NCI-H2196 (cell line): ENCODE results near the gene CHST2.

Experiments used
- DNase-seq: peaks from one replicate; lab custom pipeline; 2025; ENCODE audit not compliant: unreplicated experiment; lab: John Stamatoyannopoulos, UW

CHST2 gene

DNA sequence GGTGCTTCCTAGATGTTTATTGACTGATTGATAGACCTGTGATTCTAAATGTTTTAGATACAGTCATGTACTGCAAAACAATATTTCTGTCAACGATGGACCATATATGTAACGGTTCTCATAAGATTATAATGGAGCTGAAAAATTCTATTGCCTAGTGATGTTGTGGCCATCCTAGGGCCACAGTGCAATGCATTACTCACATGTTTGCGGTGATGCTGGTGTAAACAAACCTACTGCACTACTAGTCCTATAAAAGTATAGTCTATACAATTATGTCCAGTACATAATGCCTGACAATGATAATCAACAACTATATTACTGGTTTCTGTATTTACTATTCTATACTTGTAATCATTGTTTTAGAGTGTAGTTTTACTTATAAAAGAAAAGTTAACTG lies 46.8 kb downstream of the CHST2 start:
- no peak for DNase-seq

DNA sequence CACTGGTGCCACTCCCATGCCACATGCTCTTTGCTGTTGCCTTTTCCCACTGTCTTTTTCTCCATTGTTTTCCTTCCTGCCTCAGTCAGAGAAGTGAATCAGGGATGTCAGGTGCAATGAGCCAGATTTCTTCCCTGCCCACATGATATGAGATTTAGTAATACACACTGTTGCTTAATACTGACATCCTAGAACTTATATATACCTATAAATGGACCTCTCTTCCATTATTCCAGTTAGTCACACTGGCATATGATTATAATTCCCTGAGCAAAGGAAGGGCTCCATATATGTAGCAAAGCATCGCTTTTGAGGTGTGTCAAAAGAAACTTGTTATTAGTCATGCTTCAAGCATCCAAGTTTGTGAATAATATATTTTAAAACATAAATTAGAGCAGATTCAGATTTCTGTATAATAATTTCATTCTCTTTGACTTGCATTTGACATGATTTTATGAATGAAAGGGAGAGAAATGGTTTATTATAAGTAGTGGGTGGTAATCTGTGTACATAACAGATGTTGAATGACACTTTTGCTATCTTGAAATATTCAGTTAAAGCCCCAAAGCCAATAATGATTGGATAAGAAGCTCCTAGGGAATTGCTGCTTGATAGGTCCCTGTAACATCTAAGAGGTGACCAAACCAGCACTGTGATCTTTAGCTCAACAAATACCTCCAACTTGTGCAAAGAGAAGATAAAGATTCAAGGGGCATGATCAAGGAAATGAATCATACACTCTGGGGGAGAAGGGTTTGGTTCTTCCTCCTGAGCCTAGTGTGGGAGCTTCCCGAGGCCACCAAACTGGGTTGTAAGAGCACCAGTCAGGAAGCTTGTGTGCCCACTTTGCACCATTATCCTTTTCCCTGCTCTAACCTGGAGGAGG lies 48.6 kb downstream of the CHST2 start:
- DNase-seq, result no peak

DNA sequence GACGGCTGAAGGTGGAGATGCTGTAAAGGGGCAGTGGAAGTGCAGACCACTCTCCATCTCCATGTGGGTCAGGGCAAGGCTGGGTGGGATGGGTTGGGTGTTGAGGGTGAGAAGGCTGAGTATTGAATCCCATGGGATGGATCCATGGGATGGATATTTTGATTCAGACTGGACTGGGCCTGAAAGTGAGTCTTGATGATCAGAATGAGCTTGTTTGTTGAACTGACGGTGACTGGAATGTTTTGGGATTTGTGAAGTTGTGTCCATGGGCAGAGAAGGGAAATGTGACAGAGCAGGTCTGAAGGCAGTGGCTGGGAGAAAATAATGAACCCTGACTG lies 49.3 kb downstream of the CHST2 start:
- DNase-seq, result no peak

DNA sequence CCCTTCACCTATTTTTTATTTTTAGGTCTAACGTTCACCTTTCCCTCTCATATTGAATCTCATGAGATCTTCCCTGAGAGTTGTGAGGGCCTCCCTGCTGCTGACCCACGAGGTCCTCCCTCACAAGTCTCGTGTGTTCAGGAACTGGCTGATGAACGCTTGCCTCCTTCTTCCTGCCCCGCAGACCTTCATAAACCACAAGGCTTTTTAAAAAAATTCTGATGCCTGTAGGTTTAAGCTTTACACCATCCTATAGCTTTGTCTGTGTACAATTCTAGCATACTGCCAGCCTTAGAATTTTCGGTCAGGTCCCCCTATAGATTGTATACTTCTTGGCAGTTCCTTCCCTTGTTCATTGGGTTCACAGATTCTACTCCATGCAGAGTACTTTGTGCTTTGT lies 50.5 kb downstream of the CHST2 start:
- DNase-seq, result no peak

DNA sequence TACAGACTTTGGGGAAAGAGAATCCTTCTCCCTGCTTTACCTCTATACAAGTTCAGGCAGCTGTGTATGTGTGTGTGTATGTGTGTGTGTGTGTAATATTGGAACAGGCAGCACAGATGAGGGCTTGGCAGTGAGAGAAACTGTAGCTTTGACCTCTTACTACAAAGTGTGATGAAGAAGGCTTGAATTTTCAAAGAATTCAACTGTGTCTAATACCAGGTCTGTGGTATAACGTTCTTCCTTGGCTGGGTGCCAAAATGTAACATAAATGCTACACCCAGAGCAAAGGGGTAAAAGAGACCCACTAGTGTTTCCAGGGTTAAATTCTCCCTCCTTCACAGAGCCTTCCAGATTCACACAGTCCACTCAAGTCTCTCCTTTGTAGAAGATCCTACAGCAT lies 51.1 kb downstream of the CHST2 start:
- no peak for DNase-seq

DNA sequence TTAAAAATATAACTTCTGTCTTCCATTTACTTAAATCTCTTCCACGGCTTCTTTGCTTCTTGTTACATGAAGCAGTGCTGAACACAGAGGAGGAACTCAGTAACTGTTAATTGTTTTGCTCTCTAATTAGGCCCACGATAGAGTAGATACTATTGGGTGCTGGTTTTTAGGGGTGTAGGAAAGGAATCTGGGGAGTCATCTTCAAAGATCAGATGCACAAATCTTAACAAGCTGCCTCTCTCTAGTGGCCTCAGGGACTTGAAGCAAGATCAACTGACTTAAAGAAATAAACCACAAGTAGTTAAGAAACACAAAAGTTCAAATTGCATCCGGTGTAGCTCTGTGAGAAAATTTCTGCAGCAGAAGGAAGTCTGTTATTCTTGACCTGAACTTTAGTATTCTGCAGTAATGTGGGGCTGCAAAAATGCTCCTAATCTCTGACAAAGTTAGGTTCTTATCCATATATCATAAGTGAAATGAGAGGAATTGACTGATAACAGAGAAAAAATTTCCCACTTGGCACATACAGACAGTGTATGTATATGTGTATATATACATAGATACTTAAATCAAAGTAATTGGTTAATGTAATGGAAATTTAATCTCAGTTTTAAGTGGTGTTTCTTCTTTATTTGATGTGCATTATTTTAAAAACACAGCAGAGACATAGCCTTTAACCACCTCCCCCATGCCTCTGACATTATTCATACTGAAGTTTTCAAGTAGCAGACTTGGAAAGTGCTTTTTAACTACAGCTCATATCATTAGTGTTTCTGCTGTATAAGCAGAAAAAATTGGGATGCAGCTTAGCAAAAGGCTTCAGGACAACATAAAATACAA lies 51.8 kb downstream of the CHST2 start:
- DNase-seq, result no peak

DNA sequence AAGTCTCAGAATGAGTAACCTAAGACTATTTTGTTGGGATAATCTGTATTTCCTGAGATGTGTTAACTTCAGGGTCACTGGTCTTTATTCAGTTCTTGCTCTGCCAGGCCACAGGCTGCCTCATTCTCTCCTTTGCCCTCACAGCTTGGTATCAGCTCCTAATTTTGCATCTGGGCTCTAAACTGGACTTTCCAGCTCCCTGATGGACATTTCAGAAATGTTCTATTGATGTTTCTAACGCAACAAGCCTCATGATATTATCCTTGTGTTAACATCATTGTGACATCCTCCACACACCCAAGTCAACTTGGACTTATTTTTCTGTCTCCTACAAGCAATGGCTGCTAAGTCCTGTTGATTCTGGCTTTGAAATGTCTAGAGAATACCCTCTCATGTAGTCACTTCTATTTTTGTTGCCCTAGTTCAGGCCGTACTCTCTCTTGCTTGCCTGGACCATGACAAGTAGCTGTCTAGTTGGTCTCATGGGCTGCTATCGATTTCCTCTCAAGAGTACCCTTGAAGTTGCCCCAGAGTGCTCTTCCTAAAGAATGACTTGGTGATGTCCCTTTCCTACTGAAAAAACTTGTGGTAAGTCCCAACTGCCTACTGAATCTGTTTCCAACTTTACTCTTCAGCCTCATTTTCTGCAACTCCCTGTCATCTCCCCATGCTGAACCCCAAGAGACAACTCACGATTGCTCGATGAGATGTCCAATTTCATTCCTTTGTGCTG lies 52.7 kb downstream of the CHST2 start:
- DNase-seq, result no peak

DNA sequence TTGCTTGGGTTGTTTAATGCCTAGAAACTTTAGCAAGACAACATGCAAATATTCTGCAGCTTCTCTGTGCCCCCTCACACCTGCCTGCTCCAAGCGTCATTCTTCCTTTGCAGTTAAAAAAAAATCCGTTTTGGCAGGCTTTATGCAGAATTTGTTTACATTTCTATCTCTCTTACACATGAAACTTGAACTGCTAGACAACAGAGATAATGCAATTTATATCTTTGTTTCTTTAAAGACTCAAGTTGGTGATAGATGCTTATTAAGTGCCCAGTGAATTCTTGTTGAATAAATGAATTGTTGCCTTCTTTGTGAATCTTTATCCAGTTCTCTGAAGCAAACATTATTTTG lies 53.2 kb downstream of the CHST2 start:
- no peak for DNase-seq

DNA sequence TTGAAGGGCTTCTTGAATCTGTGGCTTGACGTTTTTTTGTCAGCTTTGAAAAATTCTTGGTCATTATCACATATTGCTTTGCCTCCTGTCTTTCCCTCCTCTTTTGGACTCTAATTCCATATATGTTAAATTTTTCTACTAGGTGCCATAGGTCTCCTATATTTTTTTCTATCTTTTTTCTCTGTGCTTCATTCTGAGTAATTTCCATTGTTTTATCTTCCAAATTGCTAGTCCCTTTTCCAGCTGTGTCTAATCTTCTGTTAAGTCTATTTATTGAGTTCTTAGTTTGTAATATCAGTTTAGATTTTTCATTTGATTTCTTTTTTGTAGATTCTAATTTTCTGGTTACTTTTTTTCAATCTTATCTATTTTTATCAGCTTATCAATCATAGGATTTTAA lies 53.7 kb downstream of the CHST2 start:
- DNase-seq, result no peak
